GM12878 (cell line): ENCODE data around the gene NSDHL. TPM values are rescaled to one million over a fixed set of nuclear protein-coding genes. Genes with fewer than 3 reads are reported as not detected.

ENCODE experiments used
- ATAC-seq: fragments of 200-7000 bp; cut with Tn5 transposase; 3 replicates; pipeline ENCODE4 v1.9.1; 2020; ENCODE audit warnings: mild to moderate bottlenecking, moderate library complexity
- BruUV-seq: library from RNA; stranded (reverse); fragments of 400-500 nt; replicated peaks from 2 replicates; lab custom pipeline; 2021; lab: Mats Ljungman, UMichigan
- CTCF ChIA-PET: fragments of 300-600 bp; sonication (Branson Sonifier 250); formaldehyde crosslinking; extraction: SDS; loops from one replicate; lab custom pipeline; 2021; ENCODE audit warnings: inconsistent platforms; lab: Yijun Ruan, JAX
- POLR2A ChIA-PET: fragments of 350-600 bp; formaldehyde crosslinking; extraction: SDS; loops from one replicate; lab custom pipeline; 2021; ENCODE audit warnings: inconsistent platforms; lab: Charles Lee
- RAD21 ChIA-PET: fragments of 300-600 bp; sonication (Branson Sonifier 250); formaldehyde crosslinking; loops from one replicate; lab custom pipeline; 2023; ENCODE audit warnings: antibody characterized with exemption; ENCODE audit not compliant: unreplicated experiment; lab: Charles Lee
- SMC1A ChIA-PET: fragments of 300-600 bp; sonication (Branson Sonifier 250); formaldehyde crosslinking; loops from one replicate; lab custom pipeline; 2023; ENCODE audit not compliant: unreplicated experiment, uncharacterized antibody; lab: Charles Lee
- DNase-seq: peaks from one replicate; pipeline ENCODE4 v3.0.0-alpha.2; 2011; ENCODE audit warnings: low read depth, low spot score
- FAIRE-seq: peaks from 3 replicates; lab custom pipeline; 2011; peaks lifted over from hg19 to GRCh38; lab: Jason Lieb, UNC
- H2AFZ ChIP-seq: 2 replicates; pipeline ENCODE4 v1.6.0; 2011; ENCODE audit warnings: low read depth, low read length, control low read depth; ENCODE audit not compliant: control insufficient read depth
- H3K27ac ChIP-seq: 2 replicates; pipeline ENCODE4 v1.5.1; 2011; ENCODE audit warnings: control low read depth; ENCODE audit not compliant: control insufficient read depth, insufficient read depth
- H3K27me3 ChIP-seq, 2 experiments: replicated peaks in 1 of 2; 2 replicates each; pipeline versions ENCODE4 v1.6.0 to v1.6.1; 2011; ENCODE audit warnings: low read length in 1 of 2; ENCODE audit not compliant: control insufficient read depth in 2 of 2, insufficient read depth in 2 of 2
- H3K36me3 ChIP-seq, 2 experiments: 2 replicates each; pipeline ENCODE4 v1.5.1; 2011; ENCODE audit warnings: low read length in 1 of 2; ENCODE audit not compliant: control insufficient read depth in 2 of 2, insufficient read depth in 2 of 2
- H3K4me1 ChIP-seq: 2 replicates; pipeline ENCODE4 v1.6.1; 2011; ENCODE audit warnings: mild to moderate bottlenecking, low read length, moderate library complexity, mixed read lengths; ENCODE audit not compliant: control insufficient read depth, insufficient read depth
- H3K4me2 ChIP-seq: 2 replicates; pipeline ENCODE4 v1.6.0; 2011; ENCODE audit warnings: control low read depth; ENCODE audit not compliant: control insufficient read depth, insufficient read depth
- H3K4me3 ChIP-seq: fragments of 200-600 bp; sonication (generic); 2 replicates; pipeline ENCODE4 v1.5.1; 2016
- H3K79me2 ChIP-seq: 2 replicates; pipeline ENCODE4 v1.6.0; 2011; ENCODE audit warnings: low read length; ENCODE audit not compliant: control insufficient read depth, insufficient read depth
- H3K9ac ChIP-seq: 2 replicates; pipeline ENCODE4 v1.8.0; 2011; ENCODE audit warnings: low read length, control low read depth, mixed read lengths; ENCODE audit not compliant: control insufficient read depth, insufficient read depth
- H3K9me3 ChIP-seq: replicated peaks from 3 replicates; pipeline ENCODE4 v1.5.1; 2011; ENCODE audit warnings: mild to moderate bottlenecking, low read length; ENCODE audit not compliant: control insufficient read depth, insufficient read depth
- H4K20me1 ChIP-seq: 2 replicates; pipeline ENCODE4 v1.6.0; 2011; ENCODE audit not compliant: control insufficient read depth, insufficient read depth
- BACH1 ChIP-seq: fragments of 450-650 bp; IDR thresholded peaks from 2 replicates; pipeline ENCODE4 v1.6.1; 2017; ENCODE audit warnings: mild to moderate bottlenecking, borderline replicate concordance
- EP300 ChIP-seq, 2 experiments: fragments of 150-350 bp in 1 of 2; IDR thresholded peaks; 2 replicates each; pipeline ENCODE4 v1.6.1; 2011 to 2012; ENCODE audit warnings: low read depth in 2 of 2, low read length in 2 of 2, borderline replicate concordance in 1 of 2, improper control_type of control experiment in 1 of 2, inconsistent platforms in 1 of 2; ENCODE audit not compliant: control insufficient read depth in 1 of 2
- MEF2B ChIP-seq: fragments of 450-650 bp; IDR thresholded peaks from 2 replicates; pipeline ENCODE4 v1.6.1; 2018; ENCODE audit warnings: mild to moderate bottlenecking, moderate library complexity; ENCODE audit not compliant: partially characterized antibody, poor library complexity, severe bottlenecking
- MLLT1 ChIP-seq: fragments of 450-650 bp; IDR thresholded peaks from 2 replicates; pipeline ENCODE4 v1.6.1; 2016; ENCODE audit warnings: mild to moderate bottlenecking
- PAX5 ChIP-seq: IDR thresholded peaks from 2 replicates; pipeline ENCODE4 v1.6.1; 2011; ENCODE audit warnings: low read depth, low read length, borderline replicate concordance
- PAX8 ChIP-seq: fragments of 450-650 bp; IDR thresholded peaks from 2 replicates; pipeline ENCODE4 v1.6.1; 2017; ENCODE audit warnings: mild to moderate bottlenecking, moderate library complexity
- PBX3 ChIP-seq: IDR thresholded peaks from 2 replicates; pipeline ENCODE4 v1.6.1; 2011; ENCODE audit warnings: mild to moderate bottlenecking, low read depth, low read length, moderate library complexity; ENCODE audit not compliant: insufficient replicate concordance
- SIX5 ChIP-seq: IDR thresholded peaks from 2 replicates; pipeline ENCODE4 v1.6.1; 2011; ENCODE audit warnings: mild to moderate bottlenecking, low read depth, low read length, moderate library complexity; ENCODE audit not compliant: severe bottlenecking
- SP1 ChIP-seq: IDR thresholded peaks from one replicate; pipeline ENCODE4 v1.6.1; 2011; ENCODE audit warnings: low read depth, low read length
- USF1 ChIP-seq: IDR thresholded peaks from 2 replicates; pipeline ENCODE4 v1.6.1; 2011; ENCODE audit warnings: borderline replicate concordance, low read depth, mild to moderate bottlenecking, moderate library complexity, mixed read lengths, low read length; ENCODE audit not compliant: insufficient read depth; ENCODE audit errors: extremely low read length
- ZNF622 ChIP-seq: fragments of 450-650 bp; IDR thresholded peaks from 2 replicates; pipeline ENCODE4 v1.6.1; 2017; ENCODE audit warnings: mild to moderate bottlenecking, inconsistent platforms
- WGBS: methylation state at CpG from one replicate; pipeline ENCODE4 v1.1.6; 2016; ENCODE audit warnings: low lambda C conversion rate; ENCODE audit not compliant: insufficient replicate concordance, insufficient coverage; ENCODE audit errors: missing lambda C conversion rate; 5-methylcytosine and 5-hydroxymethylcytosine counted together
- in situ Hi-C: fragments of 300-500 bp; cut with MboI; formaldehyde crosslinking; loops from 9 replicates; pipeline ENCODE4 v1.14.3; 2018; ENCODE audit warnings: mixed read lengths
- intact Hi-C: fragments of 100-400 bp; cut with micrococcal nuclease; formaldehyde crosslinking; loops from one replicate; pipeline ENCODE4 v1.14.2; 2022; ENCODE audit not compliant: unreplicated experiment
- polyA plus RNA-seq, 11 experiments: library from polyadenylated mRNA; depleted of rRNA in 4 of 11; unstranded in 6 of 11; stranded (reverse) in 5 of 11; fragments of >200 nt; fragmentation: Nextera tagmentation in 4 of 11; fragmentation: Illumina TruSeq in 1 of 11; extraction: Ambion mirVana in 4 of 11; extraction: Trizol in 1 of 11; gene quantifications; 1 replicate in 1 of 11; 2 replicates in 10 of 11; pipeline versions ENCODE4 v1.2.1 to v1.2.3, GENCODE V29; 2011 to 2016; ENCODE audit warnings: inconsistent platforms in 2 of 11, missing spikeins in 2 of 11, low read depth in 1 of 11
- total RNA-seq, 4 experiments: library from RNA; depleted of rRNA in 3 of 4; stranded (reverse); fragments of >200 nt in 3 of 4; fragmentation: Illumina TruSeq in 1 of 4; extraction: Trizol in 1 of 4; gene quantifications; 2 replicates each; pipeline versions ENCODE4 v1.2.1 to v1.2.3, GENCODE V29; 2013 to 2021
- TF ChIP-seq, protein P1 (sequence below): IDR thresholded peaks from 2 replicates; pipeline ENCODE4 v1.6.1; 2012; ENCODE audit warnings: low read depth, low read length, improper control_type of control experiment
- TF ChIP-seq, protein P2 (sequence below): fragments of 150-350 bp; IDR thresholded peaks from 2 replicates; pipeline ENCODE4 v1.6.1; 2014; ENCODE audit warnings: mild to moderate bottlenecking, low read depth, low read length
- TF ChIP-seq, protein P3 (sequence below): fragments of 450-650 bp; IDR thresholded peaks from 2 replicates; pipeline ENCODE4 v1.6.1; 2017; ENCODE audit warnings: mild to moderate bottlenecking, low read depth, inconsistent platforms; ENCODE audit not compliant: poor library complexity, severe bottlenecking

Gene NSDHL
- total and polyA plus RNA-seq, 10 of the 15 experiments (the other 5 are each of a cell fraction or from before 2014, with no cell fraction given): 16.9 to 37.1 (median 26.9) TPM

DNA sequence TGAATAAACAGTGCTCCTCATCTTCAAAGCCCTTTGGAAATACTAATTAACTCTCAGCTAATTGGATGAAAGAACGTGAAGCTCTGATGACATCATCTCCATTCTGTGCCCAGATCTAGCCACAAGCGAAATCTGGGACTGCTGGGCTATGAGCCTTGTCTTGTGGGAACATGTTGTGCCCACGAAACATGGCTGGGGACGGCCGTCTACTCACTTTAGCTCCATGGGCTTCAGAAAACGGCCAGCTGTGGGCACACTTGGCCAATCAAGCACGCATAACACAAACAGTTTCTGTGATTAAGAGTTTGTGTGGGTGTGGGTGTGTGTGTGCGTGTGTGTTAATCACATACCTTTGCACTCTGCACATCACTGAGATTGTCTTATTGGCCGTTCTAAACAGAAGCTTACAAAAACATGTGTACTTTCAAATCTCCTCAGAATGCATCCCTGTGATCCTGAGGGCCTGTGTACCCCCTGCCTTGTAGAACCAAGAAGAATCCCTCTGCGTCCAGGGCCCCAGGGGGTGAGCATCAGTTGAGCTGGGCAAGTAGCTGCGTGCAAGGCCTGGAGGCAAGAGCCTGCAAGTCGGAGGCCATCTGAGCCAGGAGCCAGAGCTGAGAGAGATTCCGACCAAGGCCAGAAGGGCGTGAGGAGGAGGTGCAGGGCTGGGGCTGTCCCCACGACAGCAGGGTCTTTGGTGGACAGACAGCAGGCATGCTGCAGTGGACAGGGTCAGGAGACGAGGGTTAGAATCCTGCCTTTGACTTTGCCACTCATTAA is 48.3 kb downstream of the NSDHL start:
- H3K9me3 ChIP-seq: no peaks in the 10 kb centered on the region; the same call in 2 of the 3 replicates
- H3K4me2 ChIP-seq: no peak overlapping the region
- in situ Hi-C loops: no loop called here
- H3K79me2 ChIP-seq: no peaks in the 10 kb centered on the region
- H3K27ac ChIP-seq: no peak overlapping the region
- no peak overlapping the region for H3K4me3 ChIP-seq
- no peaks in the 10 kb centered on the region for H3K36me3 ChIP-seq
- SMC1A ChIA-PET: no interaction called here
- no peak overlapping the region for H3K9ac ChIP-seq
- DNase-seq (no peak), FAIRE-seq (no peak), ATAC-seq (no peak)
- no peaks in the 10 kb centered on the region for H4K20me1 ChIP-seq
- H3K27me3 ChIP-seq: no peaks in the 10 kb centered on the region; a peak in 1 of 4 replicates
- RAD21 ChIA-PET: no interaction called here
- 20% methylated on average over 16 of the region's 16 CpGs for WGBS
- POLR2A ChIA-PET: no interaction called here
- BruUV-seq: no TSS peak
- H2AFZ ChIP-seq: no peak overlapping the region
- H3K4me1 ChIP-seq: no peaks in the 10 kb centered on the region
- CTCF ChIA-PET: interaction anchor here (0.7 to 1.6 kb wide), 2 partner anchors 9 to 25 kb away, joined by 3 to 4 read pairs; no protein-coding TSS in a partner anchor
- intact Hi-C loops: no loop called here
- TF ChIP-seq, protein P1, sequence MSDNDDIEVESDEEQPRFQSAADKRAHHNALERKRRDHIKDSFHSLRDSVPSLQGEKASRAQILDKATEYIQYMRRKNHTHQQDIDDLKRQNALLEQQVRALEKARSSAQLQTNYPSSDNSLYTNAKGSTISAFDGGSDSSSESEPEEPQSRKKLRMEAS: no peak
- TF ChIP-seq USF1 (no peak), SP1 (no peak), BACH1 (no peak), MEF2B (no peak), SIX5 (no peak), PAX8 (no peak), PAX5 (no peak), EP300 (IDR thresholded peaks at IDR 0.05; ENCODE audit: borderline replicate concordance in 1 of 2, control insufficient read depth in 1 of 2, low read depth in 2 of 2, low read length in 2 of 2) (no peak), MLLT1 (no peak), PBX3 (no peak), ZNF622 (no peak)
- TF ChIP-seq, protein P2, sequence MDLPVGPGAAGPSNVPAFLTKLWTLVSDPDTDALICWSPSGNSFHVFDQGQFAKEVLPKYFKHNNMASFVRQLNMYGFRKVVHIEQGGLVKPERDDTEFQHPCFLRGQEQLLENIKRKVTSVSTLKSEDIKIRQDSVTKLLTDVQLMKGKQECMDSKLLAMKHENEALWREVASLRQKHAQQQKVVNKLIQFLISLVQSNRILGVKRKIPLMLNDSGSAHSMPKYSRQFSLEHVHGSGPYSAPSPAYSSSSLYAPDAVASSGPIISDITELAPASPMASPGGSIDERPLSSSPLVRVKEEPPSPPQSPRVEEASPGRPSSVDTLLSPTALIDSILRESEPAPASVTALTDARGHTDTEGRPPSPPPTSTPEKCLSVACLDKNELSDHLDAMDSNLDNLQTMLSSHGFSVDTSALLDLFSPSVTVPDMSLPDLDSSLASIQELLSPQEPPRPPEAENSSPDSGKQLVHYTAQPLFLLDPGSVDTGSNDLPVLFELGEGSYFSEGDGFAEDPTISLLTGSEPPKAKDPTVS: no peak
- TF ChIP-seq, protein P3, sequence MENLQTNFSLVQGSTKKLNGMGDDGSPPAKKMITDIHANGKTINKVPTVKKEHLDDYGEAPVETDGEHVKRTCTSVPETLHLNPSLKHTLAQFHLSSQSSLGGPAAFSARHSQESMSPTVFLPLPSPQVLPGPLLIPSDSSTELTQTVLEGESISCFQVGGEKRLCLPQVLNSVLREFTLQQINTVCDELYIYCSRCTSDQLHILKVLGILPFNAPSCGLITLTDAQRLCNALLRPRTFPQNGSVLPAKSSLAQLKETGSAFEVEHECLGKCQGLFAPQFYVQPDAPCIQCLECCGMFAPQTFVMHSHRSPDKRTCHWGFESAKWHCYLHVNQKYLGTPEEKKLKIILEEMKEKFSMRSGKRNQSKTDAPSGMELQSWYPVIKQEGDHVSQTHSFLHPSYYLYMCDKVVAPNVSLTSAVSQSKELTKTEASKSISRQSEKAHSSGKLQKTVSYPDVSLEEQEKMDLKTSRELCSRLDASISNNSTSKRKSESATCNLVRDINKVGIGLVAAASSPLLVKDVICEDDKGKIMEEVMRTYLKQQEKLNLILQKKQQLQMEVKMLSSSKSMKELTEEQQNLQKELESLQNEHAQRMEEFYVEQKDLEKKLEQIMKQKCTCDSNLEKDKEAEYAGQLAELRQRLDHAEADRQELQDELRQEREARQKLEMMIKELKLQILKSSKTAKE: no peak
